ENCODE results near the gene PRXL2A. TPM values are rescaled to one million over a fixed set of nuclear protein-coding genes. Genes with fewer than 3 reads are reported as not detected.
"Not testable (repeated sequence)": the region's sequence is repeated elsewhere in the genome, so short reads cannot be mapped to it uniquely, and the experiment has no call there.

The PRXL2A gene, protein sequence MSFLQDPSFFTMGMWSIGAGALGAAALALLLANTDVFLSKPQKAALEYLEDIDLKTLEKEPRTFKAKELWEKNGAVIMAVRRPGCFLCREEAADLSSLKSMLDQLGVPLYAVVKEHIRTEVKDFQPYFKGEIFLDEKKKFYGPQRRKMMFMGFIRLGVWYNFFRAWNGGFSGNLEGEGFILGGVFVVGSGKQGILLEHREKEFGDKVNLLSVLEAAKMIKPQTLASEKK
- 10 to 100 TPM; 73.0 to 97.1 (median 94.2) TPM for polyA plus RNA-seq (ENCODE audit: insufficient read depth in 1 of 5, insufficient read length in 5 of 5, low replicate concordance in 1 of 5)
- long read RNA-seq, donor 1, full-length matches to known transcripts, result 70 of 140 reads
- long read RNA-seq, donor 1, partial matches to known transcripts, result 70 of 140 reads
- long read RNA-seq, donor 1, other reads (novel, unspliced or antisense), result 0 of 140 reads
- long read RNA-seq, donor 2, full-length matches to known transcripts, result 54 of 65 reads
- long read RNA-seq, donor 2, partial matches to known transcripts, result 11 of 65 reads
- long read RNA-seq, donor 2, other reads (novel, unspliced or antisense), result 0 of 65 reads
- long read RNA-seq, donor 3, full-length matches to known transcripts, result 36 of 44 reads
- long read RNA-seq, donor 3, partial matches to known transcripts, result 8 of 44 reads
- long read RNA-seq, donor 3, other reads (novel, unspliced or antisense), result 0 of 44 reads
- long read RNA-seq, donor 4, full-length matches to known transcripts, result 28 of 36 reads
- long read RNA-seq, donor 4, partial matches to known transcripts, result 8 of 36 reads
- long read RNA-seq, donor 4, other reads (novel, unspliced or antisense), result 0 of 36 reads
- long read RNA-seq, donor 5, full-length matches to known transcripts, result 72 of 92 reads
- long read RNA-seq, donor 5, partial matches to known transcripts, result 20 of 92 reads
- long read RNA-seq, donor 5, other reads (novel, unspliced or antisense), result 0 of 92 reads
- long read RNA-seq, donor 6, full-length matches to known transcripts, result 65 of 84 reads
- long read RNA-seq, donor 6, partial matches to known transcripts, result 19 of 84 reads
- long read RNA-seq, donor 6, other reads (novel, unspliced or antisense), result 0 of 84 reads
- long read RNA-seq, donor 7, full-length matches to known transcripts, result 50 of 56 reads
- long read RNA-seq, donor 7, partial matches to known transcripts, result 6 of 56 reads
- long read RNA-seq, donor 7, other reads (novel, unspliced or antisense), result 0 of 56 reads
- long read RNA-seq, donor 8, full-length matches to known transcripts, result 16 of 16 reads
- long read RNA-seq, donor 8, partial matches to known transcripts, result 0 of 16 reads
- long read RNA-seq, donor 8, other reads (novel, unspliced or antisense), result 0 of 16 reads

DNA sequence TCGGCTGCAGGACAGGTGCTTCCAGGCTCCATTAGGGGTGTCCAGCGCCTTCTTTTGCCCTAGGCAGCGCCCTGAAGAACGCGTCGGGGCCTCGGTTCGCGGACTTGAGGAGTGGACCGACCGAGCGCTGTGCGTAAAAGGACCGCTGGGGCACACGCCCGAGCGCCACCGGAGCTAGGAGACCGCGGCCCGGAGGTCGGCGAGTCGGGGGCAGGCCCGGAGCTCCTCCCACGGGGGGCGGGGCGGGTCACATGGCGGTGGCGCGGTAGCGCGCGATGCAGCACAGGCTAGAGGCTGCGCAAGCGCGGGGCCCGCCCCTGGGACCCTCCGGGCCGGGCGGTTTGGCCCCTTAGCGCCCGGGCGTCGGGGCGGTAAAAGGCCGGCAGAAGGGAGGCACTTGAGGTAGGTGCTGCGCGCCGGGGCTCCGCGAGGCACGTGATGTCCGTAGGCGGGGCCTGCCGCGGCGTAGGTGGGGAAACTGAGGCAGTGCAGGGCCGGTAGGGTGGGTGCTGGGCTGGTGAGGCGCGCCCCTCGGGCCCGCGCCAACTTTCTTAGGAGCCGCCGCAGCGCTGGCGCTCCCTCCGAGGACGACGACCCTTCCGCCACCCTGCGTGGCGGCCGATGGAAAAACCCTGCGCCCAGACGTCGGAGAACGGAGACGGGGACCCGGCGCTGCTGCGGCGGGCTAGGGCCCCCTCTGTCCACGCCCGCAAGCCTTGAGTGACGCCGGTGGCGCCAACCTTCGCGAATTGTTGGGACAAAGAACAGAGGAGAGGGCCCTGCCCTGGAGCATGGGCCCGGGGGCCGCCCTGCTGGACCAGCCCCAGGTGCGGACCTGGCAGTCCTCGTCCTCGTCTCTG lies at the start of gene PRXL2A:
PRXL2A (plus strand) TSS at position 310 of the 860 bp plus-strand sequence. CDS start 11,917 bp downstream, outside the sequence.
- DNase-seq, result peak; percentile 80

DNA sequence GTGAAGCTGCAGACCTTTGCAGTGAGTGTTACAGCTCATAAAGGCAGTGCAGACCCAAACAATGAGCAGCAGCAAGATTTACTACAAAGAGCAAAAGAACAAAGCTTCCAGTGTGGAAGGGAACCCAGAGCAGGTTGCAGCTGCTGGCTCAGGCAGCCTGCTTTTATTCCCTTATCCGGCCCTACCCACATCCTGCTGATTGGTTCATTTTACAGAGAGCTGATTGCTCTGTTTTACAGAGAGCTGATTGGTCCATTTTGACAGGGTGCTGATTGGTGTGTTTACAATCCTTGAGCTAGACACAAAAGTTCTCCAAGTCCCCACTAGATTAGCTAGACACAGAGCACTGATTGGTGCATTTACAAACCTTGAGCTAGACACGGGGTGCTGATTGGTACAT lies 49.4 kb upstream of the PRXL2A start:
- not testable (repeated sequence) for DNase-seq

DNA sequence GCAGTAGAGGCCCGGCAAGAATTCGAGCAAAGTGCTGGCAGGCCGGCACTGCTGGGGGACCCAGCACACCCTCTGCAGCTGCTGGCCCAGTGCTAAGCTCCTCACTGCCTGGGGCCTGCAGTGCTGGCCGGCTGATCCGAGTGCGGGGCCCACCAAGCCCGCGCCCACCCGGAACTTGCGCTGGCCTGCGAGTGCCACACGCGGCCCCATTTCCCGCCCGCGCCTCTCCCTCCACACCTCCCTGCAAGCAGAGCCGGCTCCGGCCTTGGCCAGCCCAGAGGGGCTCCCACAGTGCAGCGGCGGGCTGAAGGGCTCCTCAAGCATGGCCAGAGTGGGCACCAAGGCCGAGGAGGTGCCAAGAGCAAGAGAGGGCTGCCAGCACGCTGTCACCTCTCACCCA lies 48.7 kb upstream of the PRXL2A start:
- DNase-seq, result no peak

DNA sequence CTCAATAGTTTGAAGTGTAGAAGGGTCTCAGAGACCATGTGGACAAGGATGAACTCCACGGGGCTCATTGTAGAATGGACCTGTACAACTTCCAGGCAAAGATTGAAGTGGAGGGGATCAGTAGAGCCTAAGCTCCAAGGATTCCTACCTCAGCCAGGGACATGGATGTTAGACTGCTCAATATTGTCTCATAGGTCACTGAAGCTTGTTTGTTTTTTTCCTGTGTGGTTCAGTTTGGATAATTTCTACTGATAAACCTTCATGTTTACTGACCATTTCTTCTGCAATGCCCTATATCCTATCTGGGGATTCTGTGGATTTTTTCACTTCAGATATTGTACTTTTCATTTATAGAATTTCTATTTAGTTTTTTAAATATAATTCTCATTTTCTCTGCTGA lies 42.8 kb upstream of the PRXL2A start:
- DNase-seq, result no peak

DNA sequence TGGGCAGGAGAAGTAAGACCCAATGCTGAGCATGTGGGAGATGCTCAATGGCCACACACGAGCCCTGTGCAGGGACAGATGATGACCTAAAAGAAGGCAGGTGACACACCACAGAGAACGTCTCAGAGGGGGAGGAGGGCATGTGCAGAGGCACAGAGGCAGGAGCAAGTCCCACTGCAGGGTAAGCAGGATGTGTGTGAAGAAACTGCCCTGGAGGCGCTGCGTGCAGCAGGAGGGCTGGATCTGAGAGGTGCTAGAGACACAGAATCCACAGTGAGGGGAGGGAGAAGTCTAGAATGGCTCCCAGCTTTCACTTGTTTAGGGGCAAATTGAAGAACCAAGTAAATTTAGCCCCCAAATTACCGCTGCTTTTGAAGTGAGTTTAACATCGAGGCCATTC lies 36.9 kb upstream of the PRXL2A start:
- no peak for DNase-seq

DNA sequence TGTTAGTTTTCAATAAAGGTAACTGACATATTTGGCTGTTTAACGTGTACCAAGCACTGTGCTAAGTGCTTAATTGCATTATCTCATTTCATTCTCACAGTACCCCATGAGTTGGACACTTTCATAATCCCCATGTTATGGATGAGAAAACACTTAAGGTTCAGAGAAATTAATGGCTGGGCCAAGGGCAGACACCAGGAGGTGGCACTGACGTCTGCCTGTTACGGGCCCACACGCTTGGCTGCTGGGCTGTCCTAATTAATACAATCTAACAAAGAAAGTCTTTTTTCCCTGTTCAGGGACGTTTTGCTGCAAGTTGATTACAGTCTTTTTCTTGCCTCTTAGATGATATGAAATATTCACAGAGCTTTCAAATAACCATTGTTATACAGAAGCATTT lies 35.7 kb upstream of the PRXL2A start:
- DNase-seq, result no peak

DNA sequence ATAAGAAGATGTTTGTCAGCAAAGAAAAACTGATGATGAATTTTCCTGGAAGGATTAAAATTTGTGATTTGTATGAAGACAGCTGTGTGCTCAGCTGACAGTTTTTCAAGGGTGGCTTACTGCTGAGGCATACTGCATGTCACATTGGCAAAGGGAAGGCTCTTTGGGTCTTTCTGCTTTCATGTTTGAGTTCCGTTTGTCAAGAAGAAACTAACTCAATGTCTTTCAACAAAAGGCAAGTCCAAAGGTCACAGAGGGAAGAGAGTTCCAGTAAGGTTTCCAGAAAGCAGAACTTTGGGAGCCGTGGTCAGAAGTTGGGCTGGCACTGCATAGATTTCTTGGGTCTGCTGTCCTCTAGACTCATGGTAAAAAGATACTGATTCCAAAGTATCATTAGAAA lies 34.8 kb upstream of the PRXL2A start:
- DNase-seq, result no peak

DNA sequence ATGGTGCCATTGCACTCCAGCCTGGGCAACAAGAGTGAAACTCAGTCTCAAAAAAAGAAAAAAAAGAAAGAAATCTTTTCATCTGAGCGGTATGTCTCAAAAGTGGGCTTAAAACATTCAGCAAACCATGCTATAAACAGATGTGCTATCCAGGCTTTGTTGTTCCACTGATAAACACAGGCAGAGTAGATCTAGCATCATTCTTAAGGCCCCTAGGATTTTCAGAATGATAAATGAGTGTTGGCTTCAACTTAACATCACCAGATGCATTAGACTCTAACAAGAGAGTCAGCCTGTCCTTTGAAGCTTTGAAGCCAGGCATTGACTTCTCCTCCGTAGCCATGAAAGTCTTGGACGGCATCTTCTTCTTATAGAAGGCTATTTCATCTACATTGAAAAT lies 28.6 kb upstream of the PRXL2A start:
- DNase-seq, result no peak

DNA sequence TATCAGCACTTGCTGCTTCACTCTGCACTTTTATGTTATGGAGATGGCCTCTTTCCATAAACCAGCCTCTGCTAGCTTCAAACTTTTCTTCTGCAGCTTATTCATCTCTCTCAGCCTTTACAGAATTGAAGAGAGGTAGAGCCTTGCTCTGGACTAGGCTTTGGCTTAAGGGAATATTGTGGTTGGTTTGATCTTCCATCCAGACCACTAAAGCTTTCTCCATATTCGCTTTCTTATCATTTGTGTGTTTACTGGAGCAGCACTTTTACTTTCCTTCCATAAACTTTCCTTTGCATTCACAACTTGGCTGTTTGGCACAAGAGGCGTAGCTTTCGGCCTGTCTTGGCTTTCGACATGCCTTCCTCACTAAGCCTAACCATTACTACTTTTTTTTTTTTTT lies 28.2 kb upstream of the PRXL2A start:
- DNase-seq, result no peak

DNA sequence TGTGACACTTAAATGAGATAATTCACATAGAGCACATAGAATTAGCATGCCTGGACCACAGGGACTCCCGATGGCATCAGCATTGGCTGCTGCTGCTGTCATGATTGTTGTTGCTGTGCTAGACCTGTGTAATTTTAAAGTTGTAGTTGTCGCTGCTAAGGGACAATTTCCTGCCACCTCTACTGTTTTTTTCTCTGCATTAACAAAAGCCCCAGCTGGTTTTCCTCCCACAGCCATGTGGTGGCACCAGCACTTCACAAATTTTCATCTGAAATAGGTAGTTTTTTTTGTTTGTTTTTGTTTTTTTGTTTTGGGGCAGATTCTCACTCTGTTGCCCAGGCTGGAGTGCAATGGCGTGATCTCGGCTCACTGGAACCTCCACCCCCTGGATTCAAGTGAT lies 25.4 kb upstream of the PRXL2A start:
- peak; percentile 34 to 40 for DNase-seq

DNA sequence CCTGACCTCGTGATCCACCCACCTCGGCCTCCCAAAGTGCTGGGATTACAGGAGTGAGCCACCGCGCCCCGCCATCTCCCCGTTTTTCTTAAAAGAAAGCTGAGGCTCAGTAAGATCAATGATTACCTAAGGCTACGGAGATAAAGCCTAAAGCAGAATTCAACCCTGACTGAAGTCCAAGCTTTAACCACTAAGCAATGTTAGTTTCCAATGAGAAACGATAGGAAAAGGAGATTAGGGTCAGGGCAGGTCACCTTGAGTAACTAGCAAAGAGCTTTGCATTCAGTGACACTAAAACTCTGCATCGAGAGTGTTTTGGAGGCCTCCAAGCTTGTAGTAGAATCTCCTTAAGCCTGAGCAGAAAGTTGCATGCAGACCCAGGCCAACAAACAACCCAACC lies 17.6 kb upstream of the PRXL2A start:
- DNase-seq, result no peak

DNA sequence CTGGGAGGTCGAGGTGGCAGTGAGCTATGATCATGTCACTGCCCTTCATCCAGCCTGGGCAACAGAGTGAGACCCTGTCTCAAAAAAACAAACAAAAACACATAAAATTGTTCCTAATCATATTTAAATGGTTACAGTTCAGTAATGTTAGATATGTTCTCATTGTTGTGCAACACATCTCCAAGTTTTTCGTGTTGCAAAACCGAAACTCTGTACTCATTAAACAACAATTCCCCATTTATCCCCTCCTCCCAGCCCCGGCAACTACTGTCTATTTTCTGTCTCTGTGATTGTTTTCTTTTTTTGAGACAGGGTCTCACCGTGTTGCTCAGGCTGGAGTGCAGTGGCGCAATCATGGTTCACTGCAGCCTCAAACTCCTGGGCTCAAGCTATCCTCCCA lies 16.1 kb upstream of the PRXL2A start:
- DNase-seq, result peak in 1 of 2 donors; percentile 52

DNA sequence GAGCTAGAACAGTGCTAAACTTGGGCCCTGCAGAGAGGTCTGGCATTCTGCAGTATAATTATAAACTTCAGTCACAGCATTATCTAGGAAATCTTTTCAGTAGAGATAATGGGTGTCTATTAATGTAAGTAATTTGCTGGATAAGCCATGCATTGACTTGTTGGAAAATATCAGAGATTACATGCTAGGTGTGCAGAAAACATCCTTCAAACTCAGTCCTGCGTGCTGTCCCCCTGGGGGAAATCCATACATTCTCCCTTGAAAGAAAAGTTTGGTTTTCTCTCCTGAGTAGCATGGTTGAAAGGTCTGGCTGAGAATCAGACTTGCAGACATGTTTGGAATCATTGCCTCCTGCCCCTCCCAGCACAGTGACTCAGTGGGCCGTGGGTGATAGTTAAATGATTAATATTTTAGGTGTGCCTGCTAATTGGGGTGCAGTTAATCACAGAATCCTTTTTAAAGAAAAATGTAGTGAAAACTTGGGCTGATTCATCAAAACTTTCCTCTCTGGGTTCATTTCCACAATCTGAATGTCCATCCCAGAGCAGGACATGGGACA lies 13.9 kb upstream of the PRXL2A start:
- no peak for DNase-seq

DNA sequence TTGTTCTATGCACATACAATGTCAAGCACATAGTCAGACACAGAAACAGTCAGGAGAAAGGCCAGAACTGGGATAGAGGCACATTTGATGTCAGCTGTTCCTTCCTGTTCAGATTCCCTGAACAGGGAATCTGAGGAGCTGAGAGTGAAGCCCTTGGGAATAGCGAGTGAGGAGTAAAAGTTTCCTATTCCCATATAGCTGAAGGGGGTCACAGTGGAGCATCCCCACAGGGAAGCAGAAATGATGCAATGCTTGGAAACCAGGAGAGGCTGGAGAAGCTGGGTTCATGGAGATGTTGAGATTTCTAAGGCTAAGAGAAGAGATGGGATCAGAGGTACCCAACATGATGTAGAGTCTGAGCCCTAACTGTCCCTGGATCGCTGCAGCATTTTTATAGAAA lies 11.3 kb upstream of the PRXL2A start:
- DNase-seq, result no peak

DNA sequence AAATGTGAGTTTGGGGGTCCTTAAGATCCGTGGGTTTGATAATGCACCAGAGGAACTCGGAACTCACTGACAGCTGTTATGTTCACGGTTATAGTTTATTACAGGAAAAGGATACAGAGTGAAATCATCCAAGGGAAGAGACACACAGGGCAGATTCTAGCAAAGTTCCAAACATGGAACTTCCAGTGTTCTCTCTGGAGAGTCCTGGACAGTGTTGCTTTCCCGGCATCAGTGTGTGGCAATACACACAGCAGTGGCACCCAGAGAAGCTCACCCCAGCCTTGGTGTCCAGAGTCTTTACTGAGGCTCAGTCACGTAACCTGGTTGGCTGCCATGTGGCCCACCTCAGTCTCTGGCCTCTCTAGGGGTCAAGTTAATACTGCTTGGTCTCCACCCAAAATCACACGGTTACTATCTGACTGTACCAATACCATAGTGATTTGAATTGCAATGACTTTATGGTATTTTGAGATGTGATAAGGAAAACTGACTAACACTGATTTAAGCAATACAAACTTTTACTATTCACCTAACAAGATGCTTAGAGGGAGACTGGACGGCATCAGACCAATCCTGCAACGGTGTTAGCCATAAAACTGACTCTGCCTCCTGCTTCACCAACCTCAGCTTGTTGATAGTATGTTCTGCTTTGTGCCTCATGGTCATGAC lies 8.1 kb upstream of the PRXL2A start:
- DNase-seq, result no peak

DNA sequence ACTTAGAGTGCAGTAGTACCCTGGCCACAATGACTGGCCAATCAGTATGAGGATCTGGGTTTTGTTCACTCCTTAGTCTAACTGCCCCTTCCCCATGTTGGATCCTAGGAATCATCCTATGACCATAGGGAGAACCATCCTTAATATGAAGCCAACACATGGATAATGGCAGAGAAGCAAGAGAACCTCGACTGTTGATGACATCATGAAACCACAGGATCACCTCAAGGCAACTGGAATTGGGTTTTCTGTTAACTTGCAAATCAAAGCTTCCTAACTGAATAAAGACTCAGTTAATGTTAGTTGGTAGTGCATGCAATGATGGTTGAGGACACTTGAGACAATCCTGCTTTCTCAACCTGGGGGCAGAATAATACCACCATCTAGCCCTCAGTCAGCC lies 3.3 kb upstream of the PRXL2A start:
- DNase-seq, result no peak

DNA sequence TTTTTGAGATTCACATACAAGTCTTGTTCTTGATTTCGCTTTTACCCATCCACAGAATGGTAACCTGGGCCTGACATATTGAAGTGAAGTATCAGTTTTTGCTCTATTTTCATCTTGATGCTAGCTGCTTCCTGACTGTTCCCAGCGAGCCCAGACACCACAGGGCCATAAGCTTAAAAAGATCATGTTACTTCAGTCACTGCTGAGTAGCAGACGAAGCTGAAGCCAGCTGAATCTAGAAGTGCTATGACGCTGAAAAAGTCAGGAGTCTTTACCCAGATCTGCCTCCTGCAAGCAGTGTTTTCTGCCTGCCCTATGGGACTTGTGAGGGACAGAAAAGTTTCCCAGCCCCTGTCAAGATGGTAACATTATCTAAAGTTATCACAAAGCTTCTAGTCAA lies 2.7 kb upstream of the PRXL2A start:
- DNase-seq, result no peak

DNA sequence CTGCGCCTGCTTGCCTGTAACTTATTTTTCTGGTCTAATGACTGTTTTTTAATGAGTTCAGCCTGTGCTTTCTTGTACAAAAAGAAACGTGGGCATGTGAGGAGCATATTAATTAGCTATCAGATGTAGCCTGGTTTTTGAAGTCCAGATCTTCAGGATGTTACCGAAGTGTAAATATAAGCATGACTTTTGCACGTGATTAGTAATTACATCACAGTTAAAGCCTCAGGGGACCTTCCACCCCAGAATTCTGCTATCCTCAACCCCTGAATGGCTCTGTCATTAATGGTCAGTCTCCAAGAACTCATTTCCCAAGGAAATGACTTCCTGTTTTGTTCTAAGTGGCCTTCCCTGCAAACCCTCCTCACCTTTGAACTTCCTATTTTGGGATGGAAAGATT lies 2.1 kb upstream of the PRXL2A start:
- DNase-seq, result no peak

DNA sequence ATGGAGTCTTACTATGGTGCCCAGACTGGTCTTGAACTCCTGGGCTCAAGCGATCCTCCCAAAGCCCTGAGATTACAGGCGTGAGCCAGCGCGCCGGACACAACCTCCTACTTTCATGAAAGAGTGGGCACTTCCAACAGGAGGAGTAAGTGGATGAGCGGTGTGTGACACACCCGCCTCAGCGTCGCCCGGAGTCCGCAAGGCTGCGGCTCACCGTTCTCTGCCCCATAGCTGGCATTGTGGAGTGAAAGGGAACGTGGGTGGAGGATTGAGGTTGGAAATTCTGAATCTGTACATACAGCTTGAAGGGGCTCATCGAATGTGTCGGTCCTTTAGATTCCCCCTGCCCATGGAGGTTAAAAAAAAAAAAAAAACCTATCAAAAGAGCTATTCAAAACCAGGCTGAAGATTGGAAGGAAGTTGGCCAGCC lies 524 bp upstream of the PRXL2A start:
- no peak for DNase-seq

DNA sequence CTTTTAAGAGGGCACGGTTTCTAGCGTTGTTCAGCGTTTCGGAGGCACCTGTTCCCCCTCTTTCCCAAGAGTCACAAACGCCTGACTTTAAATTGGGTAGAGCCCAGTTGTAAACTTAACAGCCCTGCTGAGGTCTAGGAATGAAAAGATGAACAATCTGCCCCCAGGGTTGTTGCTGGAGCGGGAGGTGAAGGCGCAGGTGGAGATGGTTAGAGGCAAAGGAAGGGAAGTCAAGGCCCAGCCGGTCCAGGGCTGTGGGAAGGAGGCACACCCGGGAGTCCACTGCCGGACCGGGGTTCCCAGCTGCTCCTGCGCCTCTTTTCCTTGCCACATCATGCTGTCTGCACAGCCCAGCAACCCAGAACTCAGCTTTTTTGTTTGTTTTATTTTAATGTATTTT lies 770 bp downstream of the PRXL2A start:
- DNase-seq, result no peak
